ENCODE data around the gene KRTAP22-1.

The KRTAP22-1 gene

GRCh38 chr21:30598802-30599201, 2.1 kb upstream of the KRTAP22-1 start, which contains the start of gene KRTAP6-2:
Gene KRTAP6-2 (minus strand): TSS chr21:30598902. CDS start chr21:30598874, 28 bp downstream.
- TF ChIP-seq CTCF (conservative IDR thresholded peaks at IDR 0.05), result no peak
- no peak within 1 kb of the TSS for H3K27ac ChIP-seq

- TF ChIP-seq CTCF (conservative IDR thresholded peaks at IDR 0.05), result no peak
- no peak overlapping the region for H3K27ac ChIP-seq
Observed at GRCh38 chr21:30605968-30606367, 5.1 kb downstream of the KRTAP22-1 start.

DNA sequence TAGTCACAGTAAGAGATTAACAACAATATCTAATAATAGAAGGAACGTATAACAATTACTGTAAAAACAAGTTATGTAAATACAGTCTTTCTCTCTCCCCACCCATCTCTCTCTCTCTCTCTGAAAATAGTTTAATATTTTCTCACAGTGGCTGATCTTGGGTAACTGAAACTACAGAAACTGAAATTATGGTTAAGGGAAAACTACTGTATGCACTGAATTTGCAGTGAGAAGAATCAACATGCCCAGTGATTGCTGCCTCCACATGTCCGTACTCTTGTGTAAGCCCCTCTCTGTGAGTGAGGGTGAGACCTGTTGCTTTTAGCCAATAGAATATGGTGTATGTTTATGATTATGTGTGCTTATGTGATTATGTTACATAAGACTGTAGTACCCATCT, 11.2 kb downstream of the KRTAP22-1 start:
- TF ChIP-seq CTCF (conservative IDR thresholded peaks at IDR 0.05), result no peak
- no peak overlapping the region for H3K27ac ChIP-seq

DNA sequence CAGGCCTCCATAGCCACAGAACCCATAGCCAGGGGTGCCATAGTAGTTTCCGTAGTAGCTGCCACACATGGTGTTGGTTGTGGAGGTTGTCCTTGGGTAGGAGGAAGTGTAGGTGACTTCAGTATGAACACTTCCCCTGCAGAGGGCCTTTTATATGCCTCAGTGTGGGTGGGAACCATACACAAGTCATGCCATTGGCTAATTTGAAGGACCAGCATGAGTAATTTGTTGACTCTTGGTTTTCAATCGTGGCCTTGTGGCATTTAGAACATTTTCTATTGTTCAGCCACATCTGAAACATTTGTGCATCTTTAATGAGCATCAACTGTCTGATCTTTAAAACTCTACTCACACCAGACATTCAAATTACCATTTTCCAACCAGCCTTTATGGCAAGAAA, 12.9 kb downstream of the KRTAP22-1 start, which contains the start of gene KRTAP6-1:
Gene KRTAP6-1, minus strand, starts transcription at position 95 of the 400 bp plus-strand sequence. Its CDS starts 26 bp downstream, at position 69.
- no peak for TF ChIP-seq CTCF (conservative IDR thresholded peaks at IDR 0.05)
- no peak within 1 kb of the TSS for H3K27ac ChIP-seq

- H3K27ac ChIP-seq, result no peak overlapping the region
- no peak for TF ChIP-seq CTCF (conservative IDR thresholded peaks at IDR 0.05)
Observed at GRCh38 chr21:30615199-30615598, 14.3 kb downstream of the KRTAP22-1 start.

GRCh38 chr21:30616125-30616524, 15.2 kb downstream of the KRTAP22-1 start, which contains the start of gene KRTAP20-1:
Gene KRTAP20-1 (plus strand): TSS chr21:30616425. CDS start chr21:30616455, 30 bp downstream.
- H3K27ac ChIP-seq, result no peak within 1 kb of the TSS
- no peak for TF ChIP-seq CTCF (conservative IDR thresholded peaks at IDR 0.05)

- TF ChIP-seq CTCF (conservative IDR thresholded peaks at IDR 0.05), result no peak
- H3K27ac ChIP-seq, result no peak overlapping the region
Observed at GRCh38 chr21:30620080-30620479, 19.2 kb downstream of the KRTAP22-1 start.
